Natural killer cell (primary cell): ENCODE data around the gene IGF2R. TPM values are rescaled to one million over a fixed set of nuclear protein-coding genes. Genes with fewer than 3 reads are reported as not detected.

Experiments
- ATAC-seq, 3 donors: fragments of 150-1000 bp in 2 of 3; fragments of 200-7000 bp in 1 of 3; cut with Tn5 transposase; 1 replicate in 1 of 3; 2 replicates in 2 of 3; pipeline ENCODE4 v1.10.0; 2021; ENCODE audit warnings: mild to moderate bottlenecking in 2 of 3, moderate library complexity in 2 of 3
- DNase-seq, 2 donors: peaks; one replicate each; pipeline versions ENCODE4 v3.0.0 to v3.0.0-alpha.2; 2013 to 2021; ENCODE audit warnings: mixed read lengths in 1 of 2
- H3K27ac ChIP-seq: one replicate; pipeline ENCODE4 v1.5.1; 2013; ENCODE audit warnings: mild to moderate bottlenecking, low read length
- H3K27me3 ChIP-seq: one replicate; pipeline ENCODE4 v1.6.1; 2013; ENCODE audit warnings: low read length; ENCODE audit not compliant: control insufficient read depth, insufficient read depth
- H3K36me3 ChIP-seq: one replicate; pipeline ENCODE4 v1.6.1; 2013; ENCODE audit warnings: low read length; ENCODE audit not compliant: control insufficient read depth, insufficient read depth
- H3K4me1 ChIP-seq: one replicate; pipeline ENCODE4 v1.6.1; 2013; ENCODE audit warnings: low read length; ENCODE audit not compliant: control insufficient read depth, insufficient read depth
- H3K4me3 ChIP-seq: one replicate; pipeline ENCODE4 v1.5.1; 2013; ENCODE audit warnings: low read length
- H3K9me3 ChIP-seq: one replicate; pipeline ENCODE4 v1.6.1; 2013; ENCODE audit warnings: low read length; ENCODE audit not compliant: control insufficient read depth, insufficient read depth
- H3K27ac Mint-ChIP-seq, 2 donors: one replicate each; pipeline ENCODE4 v1.8.0; 2022; ENCODE audit warnings: mild to moderate bottlenecking in 2 of 2, mixed read lengths in 2 of 2, moderate library complexity in 1 of 2
- H3K27me3 Mint-ChIP-seq, 2 donors: one replicate each; pipeline ENCODE4 v1.8.0; 2022; ENCODE audit warnings: low read depth in 2 of 2, mixed read lengths in 2 of 2
- H3K36me3 Mint-ChIP-seq: one replicate; pipeline ENCODE4 v1.8.0; 2022; ENCODE audit warnings: mixed read lengths
- H3K4me1 Mint-ChIP-seq, 2 donors: one replicate each; pipeline ENCODE4 v1.8.0; 2022; ENCODE audit warnings: mixed read lengths in 2 of 2
- H3K4me3 Mint-ChIP-seq: one replicate; pipeline ENCODE4 v1.8.0; 2022; ENCODE audit warnings: mild to moderate bottlenecking, moderate library complexity, mixed read lengths
- H3K9me3 Mint-ChIP-seq, 2 donors: one replicate each; pipeline ENCODE4 v1.8.0; 2022; ENCODE audit warnings: mixed read lengths in 2 of 2
- CTCF ChIP-seq: fragments of 200-600 bp; IDR thresholded peaks from one replicate; pipeline ENCODE4 v1.8.0; 2022; ENCODE audit warnings: antibody characterized with exemption
- WGBS: methylation state at CpG from one replicate; pipeline ENCODE4 v1.1.7; 2013; ENCODE audit warnings: missing lambda C conversion rate; ENCODE audit not compliant: insufficient coverage; 5-methylcytosine and 5-hydroxymethylcytosine counted together
- intact Hi-C: fragments of 100-400 bp; cut with micrococcal nuclease; formaldehyde crosslinking; loops from one replicate; pipeline ENCODE4 v1.14.2; 2022
- total RNA-seq, 4 donors: library from RNA; stranded (reverse); fragments of 120-200 nt in 1 of 4; gene quantifications; one replicate each; pipeline versions ENCODE4 v1.2.3 to v1.2.4, GENCODE V29; 2013 to 2022

Gene IGF2R
- total RNA-seq, 3 donors from 2014 or later (not counting 1 experiment from before 2014, with no cell fraction given) = 208 to 282 (median 253) TPM

- H3K4me3 Mint-ChIP-seq = no peak overlapping the region
- peaks cover 35 to 40% of the 10 kb centered on the region in 2 donors for H3K4me1 Mint-ChIP-seq
- Histone ChIP-seq H3K36me3 (peaks cover 84% of the 10 kb centered on the region), H3K27me3 (no peaks in the 10 kb centered on the region), H3K4me3 (no peak overlapping the region), H3K4me1 (peaks cover 8% of the 10 kb centered on the region), H3K9me3 (no peaks in the 10 kb centered on the region), H3K27ac (no peak overlapping the region)
- TF ChIP-seq CTCF = no peak
- intact Hi-C loops = no loop called here
- H3K9me3 Mint-ChIP-seq = no peaks in the 10 kb centered on the region
- 3% methylated on average over 2 of the region's 2 CpGs for WGBS
- peaks cover 28% of the 10 kb centered on the region for H3K36me3 Mint-ChIP-seq
- no peaks in the 10 kb centered on the region for H3K27me3 Mint-ChIP-seq
- ATAC-seq = peak in 1 of 3 donors; percentile 34
- peak in 1 of 2 donors; percentile 31 for DNase-seq
- peak overlapping the region; percentile 17 to 71 for H3K27ac Mint-ChIP-seq
These were observed 82.5 kb downstream of the IGF2R start for GRCh38 chr6:160051390-160051789.

GRCh38 chr6:160054271-160054670 lies 85.4 kb downstream of the IGF2R start:
- Histone ChIP-seq H3K9me3 (no peaks in the 10 kb centered on the region), H3K27ac (no peak overlapping the region), H3K4me3 (no peak overlapping the region), H3K4me1 (peaks cover 17% of the 10 kb centered on the region), H3K36me3 (peaks cover 83% of the 10 kb centered on the region), H3K27me3 (no peaks in the 10 kb centered on the region)
- peaks cover 50 to 51% of the 10 kb centered on the region in 2 donors for H3K4me1 Mint-ChIP-seq
- ATAC-seq (no peak), DNase-seq (no peak)
- intact Hi-C loops = no loop called here
- TF ChIP-seq CTCF = no peak
- H3K36me3 Mint-ChIP-seq = peaks cover 30% of the 10 kb centered on the region
- H3K27ac Mint-ChIP-seq = peak overlapping the region; percentile 30 to 62
- no peaks in the 10 kb centered on the region for H3K27me3 Mint-ChIP-seq
- H3K9me3 Mint-ChIP-seq = no peaks in the 10 kb centered on the region
- 86% methylated on average over 6 of the region's 6 CpGs for WGBS
- no peak overlapping the region for H3K4me3 Mint-ChIP-seq

- intact Hi-C loops = no loop called here
- no peak overlapping the region for H3K27ac Mint-ChIP-seq
- no peak overlapping the region for H3K4me3 ChIP-seq
- H3K4me3 Mint-ChIP-seq = no peak overlapping the region
- no peak for DNase-seq
- H3K9me3 Mint-ChIP-seq = no peaks in the 10 kb centered on the region
- no peak for TF ChIP-seq CTCF
- peaks cover 46 to 48% of the 10 kb centered on the region in 2 donors for H3K4me1 Mint-ChIP-seq
- peaks cover 30% of the 10 kb centered on the region for H3K36me3 Mint-ChIP-seq
- ATAC-seq = no peak
- 98% methylated on average over 7 of the region's 7 CpGs for WGBS
- H3K9me3 ChIP-seq = no peaks in the 10 kb centered on the region
- peaks cover 17% of the 10 kb centered on the region for H3K4me1 ChIP-seq
- H3K27me3 Mint-ChIP-seq = no peaks in the 10 kb centered on the region
- no peak overlapping the region for H3K27ac ChIP-seq
- H3K36me3 ChIP-seq = peaks cover 85% of the 10 kb centered on the region
- H3K27me3 ChIP-seq = no peaks in the 10 kb centered on the region
These were observed 86.0 kb downstream of the IGF2R start for GRCh38 chr6:160054913-160055312.

GRCh38 chr6:160055378-160055777 lies 86.5 kb downstream of the IGF2R start:
- Mint-ChIP-seq H3K4me1 (peaks cover 44 to 47% of the 10 kb centered on the region in 2 donors), H3K27ac (peak overlapping the region in 1 of 2 donors; percentile 56), H3K9me3 (no peaks in the 10 kb centered on the region), H3K27me3 (no peaks in the 10 kb centered on the region), H3K4me3 (no peak overlapping the region), H3K36me3 (peaks cover 30% of the 10 kb centered on the region)
- intact Hi-C loops = no loop called here
- Histone ChIP-seq H3K9me3 (no peaks in the 10 kb centered on the region), H3K27ac (no peak overlapping the region), H3K4me1 (peaks cover 17% of the 10 kb centered on the region), H3K27me3 (no peaks in the 10 kb centered on the region), H3K36me3 (peaks cover 85% of the 10 kb centered on the region), H3K4me3 (no peak overlapping the region)
- 96% methylated on average over 5 of the region's 5 CpGs for WGBS
- no peak for TF ChIP-seq CTCF
- no peak for DNase-seq
- ATAC-seq = no peak
